SW 1271 (cell line): ENCODE measurements around the gene PTH1R.
A peak's percentile ranks its signal among the peaks of the same experiment; 100 is the strongest.

Experiments
- DNase-seq, 2 experiments: peaks; one replicate each; lab custom pipeline; 2025; lab: John Stamatoyannopoulos, UW

PTH1R gene

DNA sequence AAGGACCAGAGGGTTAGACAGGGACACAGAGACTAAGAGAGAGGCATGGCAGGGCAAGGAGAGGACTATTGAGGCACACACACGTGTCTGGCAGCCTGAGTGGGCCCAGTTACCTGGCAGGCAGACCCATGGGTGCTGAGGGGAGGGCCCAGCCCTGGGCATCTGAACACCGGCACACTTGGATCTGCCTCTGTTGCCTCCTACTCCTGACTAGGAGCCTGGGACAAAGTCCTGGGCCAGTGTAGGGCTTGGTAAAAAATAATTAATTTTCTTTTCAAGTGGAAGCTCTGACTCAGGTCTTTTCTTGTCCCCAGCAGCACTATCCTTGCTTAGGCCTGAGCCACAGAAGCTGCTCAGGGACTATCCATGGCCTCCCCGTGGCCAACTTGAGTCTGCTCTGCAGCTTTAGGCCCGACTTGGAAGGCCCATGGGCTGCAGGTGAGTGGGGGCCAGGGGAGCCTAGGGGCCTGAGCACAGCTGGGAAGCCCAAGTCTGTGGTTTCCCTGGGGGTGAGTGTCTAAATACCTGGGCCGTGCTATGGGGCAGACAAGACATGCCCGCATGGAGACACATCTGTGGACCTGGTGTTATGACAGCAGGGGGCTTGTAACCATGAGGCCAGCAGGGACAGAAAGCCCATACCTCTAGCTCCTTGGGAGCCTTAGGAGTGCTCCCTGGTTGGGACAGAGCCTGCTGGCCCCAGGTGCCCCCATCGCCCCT lies at the start of gene PTH1R:
PTH1R (plus strand) TSS at position 316 of the 720 bp plus-strand sequence. CDS start 5,839 bp downstream, outside the sequence.
- no peak for DNase-seq

DNA sequence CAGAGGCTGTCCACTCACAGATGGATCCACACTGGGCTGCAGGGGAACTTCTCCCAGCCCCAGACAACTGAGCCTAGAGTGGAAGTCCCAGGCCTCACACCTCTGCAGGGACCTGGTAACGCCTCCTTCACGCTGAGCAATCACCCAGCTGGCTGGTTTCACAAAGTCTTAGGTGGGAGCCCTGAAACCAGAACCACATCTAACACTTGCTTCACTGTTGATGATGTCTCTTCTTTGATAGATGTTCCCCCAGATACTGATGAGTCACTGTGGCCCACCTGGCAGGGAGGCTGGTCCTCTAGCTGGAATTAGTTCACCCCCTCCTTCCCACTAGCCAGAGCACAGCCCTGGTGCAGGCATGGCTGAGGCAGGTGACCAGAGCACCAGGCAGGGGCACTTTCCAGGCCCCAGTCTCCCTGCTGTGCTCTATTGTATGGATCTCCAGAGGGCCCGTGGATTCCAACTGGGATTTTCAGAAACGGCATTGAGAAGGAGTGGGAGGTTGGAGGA lies 47.8 kb upstream of the PTH1R start:
- no peak for DNase-seq

- no peak for DNase-seq
Observed at GRCh38 chr3:46830801-46831200, 46.7 kb upstream of the PTH1R start.

GRCh38 chr3:46831316-46831715 lies 46.2 kb upstream of the PTH1R start:
- DNase-seq: no peak

- no peak for DNase-seq
Observed at GRCh38 chr3:46831841-46832240, 45.7 kb upstream of the PTH1R start.

- DNase-seq: no peak
Observed at GRCh38 chr3:46833346-46834300, 43.9 kb upstream of the PTH1R start.

DNA sequence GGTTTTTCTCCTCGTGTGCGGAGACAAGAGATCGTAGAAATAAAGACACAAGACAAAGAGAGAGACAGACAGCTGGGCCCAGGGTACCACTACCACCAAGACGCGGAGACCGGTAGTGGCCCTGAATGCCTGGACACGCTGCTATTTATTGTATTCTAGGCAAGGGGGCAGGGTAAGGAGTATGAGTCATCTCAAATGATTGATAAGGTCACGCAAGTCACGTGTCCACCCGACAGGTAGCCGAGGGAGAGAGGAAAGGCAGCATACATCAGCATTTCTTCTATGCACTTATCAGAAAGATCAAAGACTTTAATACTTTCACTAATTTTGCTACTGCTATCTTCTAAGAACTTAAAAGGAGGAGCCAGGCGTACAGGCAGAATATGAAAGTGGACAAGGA lies 42.5 kb upstream of the PTH1R start:
- no peak for DNase-seq

- no peak for DNase-seq
Observed at GRCh38 chr3:46835491-46835890, 42.0 kb upstream of the PTH1R start.

- DNase-seq: no peak
Observed at GRCh38 chr3:46838301-46838700, 39.2 kb upstream of the PTH1R start.

DNA sequence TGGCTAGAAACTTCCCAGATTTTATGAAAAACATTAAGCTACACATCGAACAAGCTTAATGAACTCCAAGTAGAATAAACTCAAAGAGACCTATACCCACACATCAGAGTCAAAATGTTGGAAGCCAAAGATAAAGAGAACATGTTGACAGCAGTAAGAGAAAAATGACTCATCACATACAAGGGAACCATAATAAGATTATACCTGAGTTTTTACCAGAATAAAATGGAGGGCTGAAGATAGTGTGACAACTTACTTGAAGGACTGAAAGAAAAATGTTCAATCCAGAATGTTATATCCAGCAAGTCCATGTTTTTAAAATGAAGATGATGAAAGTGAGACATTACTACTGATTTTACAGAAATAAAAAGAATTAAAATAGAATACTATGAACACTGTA lies 37.0 kb upstream of the PTH1R start:
- DNase-seq: no peak

DNA sequence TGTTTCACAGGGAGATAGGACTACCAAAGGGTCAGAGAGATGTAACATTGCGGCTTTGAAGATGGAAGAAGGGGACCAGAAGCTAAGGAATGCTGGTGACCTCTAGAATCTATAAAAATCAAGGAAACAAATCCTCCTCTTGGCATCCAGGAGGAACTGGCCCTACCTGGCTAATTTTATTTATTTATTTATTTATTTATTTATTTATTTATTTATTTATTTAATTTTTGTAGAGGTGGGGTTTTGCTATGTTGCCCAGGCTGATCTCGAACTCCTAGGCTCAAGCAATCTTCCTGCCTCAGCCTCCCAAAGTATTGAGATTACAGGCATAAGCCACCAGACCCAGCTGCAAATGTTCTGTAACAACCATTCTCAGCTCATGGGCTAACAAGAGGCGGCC lies 34.0 kb upstream of the PTH1R start:
- DNase-seq: no peak

DNA sequence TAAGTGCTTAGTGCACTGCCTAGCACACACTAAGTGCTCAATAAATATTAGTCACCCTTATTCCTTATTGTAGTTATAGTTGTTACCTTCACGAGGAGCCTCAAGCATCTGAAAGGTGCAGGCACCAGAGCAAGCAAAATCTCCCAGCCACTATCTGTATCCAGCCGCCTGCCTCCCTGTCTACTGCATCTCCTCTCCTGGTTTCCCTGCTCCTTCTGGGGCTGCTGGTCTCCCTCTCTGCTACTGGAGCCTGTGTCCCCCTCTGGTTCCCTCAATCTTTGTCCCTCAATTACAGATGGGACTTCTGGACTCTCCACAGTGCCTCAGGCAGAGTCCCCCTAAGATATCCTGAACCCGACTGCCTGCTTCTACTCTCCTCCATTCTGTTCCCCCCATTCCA lies 33.1 kb upstream of the PTH1R start:
- no peak for DNase-seq

GRCh38 chr3:46844881-46845312 lies 32.6 kb upstream of the PTH1R start:
- no peak for DNase-seq

DNA sequence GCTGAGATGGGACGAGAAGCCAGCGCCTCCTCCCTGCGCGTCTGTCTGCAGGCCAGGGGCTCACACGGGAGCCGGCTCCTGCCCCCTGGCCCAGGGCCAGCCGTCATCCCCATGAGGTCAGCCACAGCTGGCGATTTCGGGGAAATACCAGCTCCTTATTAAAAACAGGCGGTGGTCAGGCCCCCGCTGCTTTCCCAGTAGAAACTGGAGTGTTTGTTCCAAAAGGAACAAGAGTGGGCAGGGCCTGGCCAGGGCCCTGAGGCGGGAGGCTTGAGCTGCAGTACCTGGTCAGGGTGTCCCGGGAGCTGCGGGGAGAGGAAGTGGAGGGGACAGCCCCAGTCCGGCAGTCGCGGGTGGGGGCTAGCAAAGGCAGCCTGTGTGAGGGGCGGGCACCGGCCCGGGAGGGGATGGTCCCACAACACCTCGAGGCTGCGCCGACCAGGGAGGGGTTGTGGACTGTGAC lies 32.1 kb upstream of the PTH1R start:
- DNase-seq: no peak

DNA sequence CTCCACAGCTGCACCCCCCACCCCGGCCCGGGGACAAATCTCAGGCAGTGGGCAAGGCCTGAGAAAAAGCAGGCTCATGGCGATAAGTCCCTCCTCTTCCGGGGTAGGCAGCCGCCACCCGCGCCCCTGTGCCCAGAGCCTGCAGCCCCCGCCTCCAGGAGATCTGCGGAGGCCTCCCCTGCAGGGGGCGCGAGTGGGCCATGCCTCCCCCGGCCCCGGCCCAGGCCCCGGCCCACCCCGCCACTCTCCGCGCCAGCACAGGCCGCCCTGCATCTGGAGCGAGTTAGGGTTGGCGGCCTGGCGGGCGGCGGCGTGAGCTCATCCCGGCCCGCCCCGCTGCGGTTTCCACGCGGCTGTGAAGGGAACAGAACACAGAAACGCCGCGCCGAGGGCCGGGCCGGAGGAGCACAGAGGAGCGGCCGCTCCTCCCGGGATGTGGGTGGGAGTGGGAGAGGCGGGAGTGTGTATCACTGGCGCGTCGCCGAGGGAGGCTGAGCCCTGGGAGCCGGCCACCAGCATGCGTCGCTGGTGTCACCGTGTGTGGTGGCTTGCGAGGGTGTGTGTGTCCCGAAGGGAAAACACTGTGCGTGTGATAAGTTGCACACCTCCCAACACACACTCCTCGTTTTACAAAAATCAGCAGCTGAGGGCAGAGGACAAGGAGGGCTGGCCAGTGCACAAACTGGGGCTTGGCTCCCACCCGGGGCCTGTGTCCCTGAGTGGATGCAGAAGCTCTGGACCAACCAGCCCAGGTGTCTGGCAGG lies 31.5 kb upstream of the PTH1R start:
- peak in 1 of 2 experiments; percentile 35 for DNase-seq

DNA sequence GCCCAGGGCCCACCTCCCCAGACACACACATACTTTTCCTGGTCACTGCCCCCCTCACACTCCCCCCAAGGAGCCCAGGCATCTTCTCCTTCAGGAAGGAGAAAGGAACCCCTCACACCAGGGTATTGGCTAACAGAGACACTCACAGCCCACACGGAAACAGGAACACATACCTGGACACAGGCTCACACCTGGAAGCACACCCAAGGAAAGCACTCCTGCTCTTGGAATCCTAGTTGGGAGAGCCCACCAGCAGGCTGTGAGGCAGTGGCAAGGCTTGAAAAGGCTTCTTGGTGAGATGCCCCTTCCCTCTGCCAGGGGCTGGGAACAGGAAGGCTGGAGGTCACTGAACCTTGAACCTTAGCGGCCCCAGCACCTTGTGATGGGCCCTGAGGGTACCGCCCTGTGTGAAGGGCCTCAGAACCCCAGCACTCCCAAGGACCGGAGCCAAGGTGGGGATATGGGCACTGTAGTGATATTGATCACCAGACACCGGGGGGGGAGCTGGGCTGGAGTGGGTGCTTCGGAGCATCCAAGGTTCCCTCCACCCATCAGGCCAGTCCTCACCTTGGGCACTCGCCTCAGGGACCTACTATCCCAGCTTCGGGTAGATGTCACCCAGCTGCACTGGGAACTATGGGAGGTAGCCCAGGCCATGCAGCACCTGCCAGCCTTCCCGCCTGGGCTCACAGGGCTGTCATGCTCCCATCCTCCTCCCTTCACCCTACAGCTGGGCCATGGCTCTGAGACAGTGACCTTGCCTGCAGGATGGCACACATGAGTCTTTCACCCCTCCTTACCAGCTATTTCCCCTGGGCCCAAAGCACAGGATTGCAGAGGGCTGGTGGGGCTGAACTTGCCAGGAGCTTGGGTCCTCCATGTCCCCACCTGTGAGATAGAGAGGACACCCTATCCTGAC lies 30.6 kb upstream of the PTH1R start:
- no peak for DNase-seq

DNA sequence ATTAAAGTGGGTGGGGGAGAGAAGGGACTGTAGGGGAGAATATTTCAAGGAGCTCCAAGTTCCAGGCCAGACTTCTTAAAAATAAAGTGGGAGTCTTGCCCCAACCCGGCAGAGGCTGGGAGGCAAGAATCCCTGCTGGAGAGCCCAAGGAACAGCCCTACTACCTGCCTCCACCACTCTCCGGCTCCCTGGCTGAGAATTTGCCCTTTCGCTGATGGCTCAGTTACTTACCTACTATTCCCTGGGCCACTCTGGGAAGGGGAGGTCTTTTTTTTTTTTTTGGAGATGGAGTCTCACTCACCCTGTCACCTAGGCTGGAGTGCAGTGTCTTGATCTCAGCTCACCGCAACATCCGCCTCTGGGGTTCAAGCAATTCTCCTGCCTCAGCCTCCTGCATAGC lies 29.8 kb upstream of the PTH1R start:
- DNase-seq: no peak

DNA sequence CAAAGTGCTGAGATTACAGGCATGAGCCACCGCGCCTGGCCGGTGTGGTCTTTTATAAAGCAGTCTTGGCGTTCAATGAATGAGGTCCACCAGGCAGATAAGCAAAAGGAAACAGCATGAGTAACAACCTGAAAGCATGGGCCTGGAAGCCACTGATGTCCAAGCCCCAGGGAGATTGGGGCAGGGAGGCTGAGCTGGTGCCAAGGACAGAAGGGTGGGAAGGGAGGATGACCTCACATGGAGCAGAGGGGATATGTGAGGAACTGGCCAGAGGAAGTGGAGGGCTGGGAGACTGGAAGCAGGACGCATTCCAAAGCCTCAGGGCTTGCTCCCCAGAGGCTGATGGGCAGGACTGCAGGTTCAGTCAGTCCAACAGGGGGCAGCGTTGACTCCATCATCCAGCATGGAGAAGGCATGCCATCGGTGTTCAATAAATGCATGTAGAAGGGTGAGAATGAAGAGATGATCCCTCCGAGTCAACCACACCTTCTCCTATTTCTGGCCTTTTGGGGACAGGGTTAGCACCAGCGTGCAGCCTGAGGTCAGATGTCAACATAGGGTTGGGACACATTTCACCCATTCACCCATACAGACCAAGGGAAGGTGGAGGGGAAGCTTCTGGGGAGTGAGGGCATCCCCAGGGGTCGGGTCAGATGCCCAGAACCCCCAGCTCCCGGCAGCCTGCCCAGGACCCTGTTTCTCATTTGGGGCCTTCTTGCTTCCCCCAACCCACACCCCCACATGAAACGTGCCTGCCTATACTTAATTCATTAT lies 29.1 kb upstream of the PTH1R start:
- no peak for DNase-seq

DNA sequence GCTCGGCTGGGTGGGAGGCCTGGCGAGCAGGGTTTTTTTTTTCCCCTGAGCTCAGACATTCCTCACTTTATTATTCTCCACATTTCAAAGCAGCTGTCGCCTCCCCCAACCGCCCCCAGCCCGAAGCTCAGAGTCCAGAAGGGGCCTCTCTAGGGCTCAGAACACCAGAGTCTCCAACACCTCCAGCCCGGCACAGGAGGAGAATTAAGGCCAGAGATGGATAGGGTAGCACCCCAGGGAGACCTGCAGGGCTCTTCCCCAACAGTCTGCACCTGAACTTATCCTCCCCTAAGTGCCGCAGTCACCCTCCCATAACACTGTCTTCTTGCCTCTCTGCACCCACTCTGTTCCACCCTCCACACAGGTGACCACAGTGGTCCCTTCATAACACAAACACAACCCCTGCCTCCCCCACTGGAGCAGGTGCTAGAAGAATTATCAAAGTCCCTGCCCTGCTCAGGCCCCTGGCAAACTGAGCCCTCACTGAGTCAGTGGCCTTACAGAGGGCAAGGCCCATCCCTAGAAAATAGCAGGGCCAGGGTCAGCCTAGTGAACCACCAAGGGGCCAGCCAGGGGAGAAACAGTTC lies 28.4 kb upstream of the PTH1R start:
- no peak for DNase-seq
